ENCODE results near the gene WSCD1.

DNA sequence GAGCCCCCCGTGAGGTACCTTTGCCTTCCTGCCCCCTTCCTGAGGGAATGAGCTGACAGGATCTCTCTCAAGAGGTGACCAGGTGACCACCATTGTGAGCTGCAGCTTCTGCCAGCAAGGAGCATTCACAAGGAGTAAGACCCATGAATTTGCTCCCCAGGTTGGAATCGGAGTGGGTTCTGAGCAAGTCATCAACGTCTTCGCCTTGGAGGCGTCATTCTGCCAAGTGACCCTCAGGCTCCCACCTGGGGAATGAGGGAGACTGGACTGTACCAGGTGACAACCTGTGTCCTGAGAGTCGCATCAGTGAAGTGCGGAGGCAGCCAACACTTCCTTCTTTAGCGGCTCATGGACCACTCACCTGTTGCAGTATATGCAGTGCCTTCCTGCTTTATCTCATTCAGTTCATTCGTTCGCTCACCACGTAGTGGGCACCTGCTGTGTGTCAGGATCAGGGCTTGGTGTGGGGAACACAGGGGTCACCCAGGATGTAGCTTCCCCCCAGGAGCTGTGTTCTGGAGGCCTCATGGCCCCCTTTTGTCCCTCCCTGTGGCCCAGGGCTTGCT, 22.8 kb downstream of the WSCD1 start:
- TF ChIP-seq POLR2A (IDR thresholded peaks at IDR 0.05), result no peak
- TF ChIP-seq, protein P1, sequence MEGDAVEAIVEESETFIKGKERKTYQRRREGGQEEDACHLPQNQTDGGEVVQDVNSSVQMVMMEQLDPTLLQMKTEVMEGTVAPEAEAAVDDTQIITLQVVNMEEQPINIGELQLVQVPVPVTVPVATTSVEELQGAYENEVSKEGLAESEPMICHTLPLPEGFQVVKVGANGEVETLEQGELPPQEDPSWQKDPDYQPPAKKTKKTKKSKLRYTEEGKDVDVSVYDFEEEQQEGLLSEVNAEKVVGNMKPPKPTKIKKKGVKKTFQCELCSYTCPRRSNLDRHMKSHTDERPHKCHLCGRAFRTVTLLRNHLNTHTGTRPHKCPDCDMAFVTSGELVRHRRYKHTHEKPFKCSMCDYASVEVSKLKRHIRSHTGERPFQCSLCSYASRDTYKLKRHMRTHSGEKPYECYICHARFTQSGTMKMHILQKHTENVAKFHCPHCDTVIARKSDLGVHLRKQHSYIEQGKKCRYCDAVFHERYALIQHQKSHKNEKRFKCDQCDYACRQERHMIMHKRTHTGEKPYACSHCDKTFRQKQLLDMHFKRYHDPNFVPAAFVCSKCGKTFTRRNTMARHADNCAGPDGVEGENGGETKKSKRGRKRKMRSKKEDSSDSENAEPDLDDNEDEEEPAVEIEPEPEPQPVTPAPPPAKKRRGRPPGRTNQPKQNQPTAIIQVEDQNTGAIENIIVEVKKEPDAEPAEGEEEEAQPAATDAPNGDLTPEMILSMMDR (IDR thresholded peaks at IDR 0.05), result no peak
